Stimulated activated CD4-positive, alpha-beta T cell treated with anti-CD3 and anti-CD28 coated beads, TNF-alpha, amount 100 ng/mL, for 4 hours (primary cell): Measurements from ENCODE around the gene LRBA.
"Not testable (repeated sequence)": the region's sequence is repeated elsewhere in the genome, so short reads cannot be mapped to it uniquely, and the experiment has no call there.

Experiments
- DNase-seq, 3 experiments: peaks; one replicate each; pipeline ENCODE4 v3.0.0-alpha.2; 2020; ENCODE audit warnings: low read depth in 3 of 3

LRBA gene

GRCh38 chr4:150510176-150510865, 504.8 kb downstream of the LRBA start:
- no peak for DNase-seq

- not testable (repeated sequence) for DNase-seq
These were observed 507.4 kb downstream of the LRBA start for GRCh38 chr4:150507656-150508055.

GRCh38 chr4:150501983-150502382, 513.1 kb downstream of the LRBA start:
- no peak for DNase-seq

- DNase-seq: no peak
These were observed 513.9 kb downstream of the LRBA start for GRCh38 chr4:150501009-150501727.

- no peak for DNase-seq
These were observed 517.5 kb downstream of the LRBA start for GRCh38 chr4:150497612-150498011.

- DNase-seq: no peak
These were observed 519.5 kb downstream of the LRBA start for GRCh38 chr4:150495550-150495949.

GRCh38 chr4:150493851-150494250, 521.2 kb downstream of the LRBA start:
- no peak for DNase-seq

- no peak for DNase-seq
These were observed 523.7 kb downstream of the LRBA start for GRCh38 chr4:150491132-150492049.

GRCh38 chr4:150482581-150482980, 532.5 kb downstream of the LRBA start:
- DNase-seq: no peak

GRCh38 chr4:150479657-150480056, 535.4 kb downstream of the LRBA start:
- DNase-seq: no peak

- no peak for DNase-seq
These were observed 537.2 kb downstream of the LRBA start for GRCh38 chr4:150477869-150478268.

- DNase-seq: no peak
These were observed 538.3 kb downstream of the LRBA start for GRCh38 chr4:150476776-150477175.

GRCh38 chr4:150475763-150476162, 539.3 kb downstream of the LRBA start:
- DNase-seq: no peak

- no peak for DNase-seq
These were observed 550.6 kb downstream of the LRBA start for GRCh38 chr4:150464523-150464922.

GRCh38 chr4:150462743-150463142, 552.3 kb downstream of the LRBA start:
- DNase-seq: no peak

GRCh38 chr4:150461957-150462356, 553.1 kb downstream of the LRBA start:
- no peak for DNase-seq

GRCh38 chr4:150457802-150458201, 557.3 kb downstream of the LRBA start:
- DNase-seq: no peak

GRCh38 chr4:150451883-150452282, 563.2 kb downstream of the LRBA start:
- no peak for DNase-seq

GRCh38 chr4:150447356-150447755, 567.7 kb downstream of the LRBA start:
- no peak for DNase-seq

- no peak for DNase-seq
These were observed 575.6 kb downstream of the LRBA start for GRCh38 chr4:150439451-150439933.

- DNase-seq: no peak
These were observed 578.3 kb downstream of the LRBA start for GRCh38 chr4:150436598-150437370.
